ENCODE data around the gene ATP8A2. TPM values are rescaled to one million over a fixed set of nuclear protein-coding genes. Genes with fewer than 3 reads are reported as not detected.

ATP8A2 gene
- total RNA-seq, 4 donors from 2014 or later: 0.18 to 11.6 (median 1.8) TPM

DNA sequence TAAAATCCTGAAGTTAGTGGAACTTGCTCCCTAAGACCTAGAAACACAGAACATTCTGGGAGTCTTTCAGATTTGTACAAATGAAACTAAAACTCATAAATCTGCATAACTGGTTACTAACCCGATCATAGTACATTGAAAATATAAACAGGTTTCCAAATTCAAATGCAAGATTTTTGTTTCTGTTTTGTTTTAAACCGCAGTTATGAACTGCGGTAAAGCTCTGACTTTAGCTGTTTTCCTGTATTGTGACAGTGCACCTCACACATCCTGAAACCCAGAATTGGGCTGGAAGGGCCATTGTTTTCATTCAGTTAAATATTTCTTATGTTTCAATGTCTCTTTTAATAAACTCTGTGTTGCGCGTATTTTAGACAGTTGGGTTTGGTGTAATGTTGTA, 475.4 kb downstream of the ATP8A2 start:
- Histone ChIP-seq H3K27ac (peak overlapping the region in 2 of 4 donors; percentile 13 to 46), H3K9me3 (no peaks in the 10 kb centered on the region), H3K36me3 (no peaks in the 10 kb centered on the region), H3K27me3 (no peaks in the 10 kb centered on the region), H3K4me1 (no peaks in the 10 kb centered on the region), H3K4me3 (no peak overlapping the region)
- TF ChIP-seq POLR2A (IDR thresholded peaks at IDR 0.05): no peak
- TF ChIP-seq, protein P1, sequence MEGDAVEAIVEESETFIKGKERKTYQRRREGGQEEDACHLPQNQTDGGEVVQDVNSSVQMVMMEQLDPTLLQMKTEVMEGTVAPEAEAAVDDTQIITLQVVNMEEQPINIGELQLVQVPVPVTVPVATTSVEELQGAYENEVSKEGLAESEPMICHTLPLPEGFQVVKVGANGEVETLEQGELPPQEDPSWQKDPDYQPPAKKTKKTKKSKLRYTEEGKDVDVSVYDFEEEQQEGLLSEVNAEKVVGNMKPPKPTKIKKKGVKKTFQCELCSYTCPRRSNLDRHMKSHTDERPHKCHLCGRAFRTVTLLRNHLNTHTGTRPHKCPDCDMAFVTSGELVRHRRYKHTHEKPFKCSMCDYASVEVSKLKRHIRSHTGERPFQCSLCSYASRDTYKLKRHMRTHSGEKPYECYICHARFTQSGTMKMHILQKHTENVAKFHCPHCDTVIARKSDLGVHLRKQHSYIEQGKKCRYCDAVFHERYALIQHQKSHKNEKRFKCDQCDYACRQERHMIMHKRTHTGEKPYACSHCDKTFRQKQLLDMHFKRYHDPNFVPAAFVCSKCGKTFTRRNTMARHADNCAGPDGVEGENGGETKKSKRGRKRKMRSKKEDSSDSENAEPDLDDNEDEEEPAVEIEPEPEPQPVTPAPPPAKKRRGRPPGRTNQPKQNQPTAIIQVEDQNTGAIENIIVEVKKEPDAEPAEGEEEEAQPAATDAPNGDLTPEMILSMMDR (IDR thresholded peaks at IDR 0.05): no peak
- DNase-seq: no peak

DNA sequence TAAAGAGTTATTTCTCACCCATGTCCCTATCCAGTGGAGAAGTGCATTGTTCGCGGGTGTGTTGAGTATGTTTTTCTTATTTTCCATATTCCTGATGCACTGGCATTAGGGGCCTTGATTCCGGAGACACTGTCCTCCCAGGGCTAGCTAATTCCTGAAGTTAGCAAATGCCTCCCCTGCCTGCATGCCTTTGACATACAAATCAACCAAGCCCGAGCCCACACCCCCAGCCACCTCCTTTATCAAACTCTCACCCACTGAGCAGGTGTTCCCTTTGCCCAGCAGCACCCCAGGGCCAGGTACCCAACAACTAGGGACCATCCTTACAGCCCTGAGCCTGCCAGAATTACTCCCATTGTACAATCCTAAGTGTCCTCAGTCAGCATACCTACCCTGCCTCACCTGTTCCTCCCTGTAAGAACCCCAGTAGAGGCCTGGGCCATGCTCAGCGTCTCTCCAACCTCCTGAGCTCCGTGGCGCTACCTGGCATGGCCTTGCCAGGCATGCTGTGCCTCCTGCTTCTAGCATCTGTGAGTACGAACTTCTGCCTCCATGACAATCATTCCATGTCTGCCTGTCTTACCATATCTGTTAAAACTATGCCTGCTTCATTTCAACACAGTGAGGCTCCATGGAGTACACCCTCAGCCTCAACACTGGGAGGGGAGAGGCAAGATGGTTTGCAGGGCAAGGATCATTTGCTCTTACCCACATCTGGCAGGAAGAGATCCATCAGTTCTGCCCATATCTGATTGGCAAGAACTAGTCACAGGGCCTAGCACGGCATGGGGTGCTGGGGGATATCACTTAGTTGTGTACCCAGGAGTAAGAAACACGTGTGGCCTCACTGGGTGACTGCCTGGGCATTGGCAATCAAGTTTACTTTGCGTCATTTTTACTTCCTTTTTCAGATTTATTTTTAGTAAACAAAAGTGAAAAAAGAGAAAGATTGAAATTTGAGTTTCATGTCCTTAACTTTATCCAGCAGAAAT, 476.2 kb downstream of the ATP8A2 start:
- H3K36me3 ChIP-seq: no peaks in the 10 kb centered on the region
- no peaks in the 10 kb centered on the region for H3K9me3 ChIP-seq
- peak in 1 of 3 donors; percentile 43 for DNase-seq
- no peaks in the 10 kb centered on the region for H3K4me1 ChIP-seq
- TF ChIP-seq, protein P1 (IDR thresholded peaks at IDR 0.05): no peak
- no peak for TF ChIP-seq POLR2A (IDR thresholded peaks at IDR 0.05)
- no peak overlapping the region for H3K4me3 ChIP-seq
- H3K27me3 ChIP-seq: no peaks in the 10 kb centered on the region
- peak overlapping the region in 2 of 4 donors; percentile 13 to 46 for H3K27ac ChIP-seq

DNA sequence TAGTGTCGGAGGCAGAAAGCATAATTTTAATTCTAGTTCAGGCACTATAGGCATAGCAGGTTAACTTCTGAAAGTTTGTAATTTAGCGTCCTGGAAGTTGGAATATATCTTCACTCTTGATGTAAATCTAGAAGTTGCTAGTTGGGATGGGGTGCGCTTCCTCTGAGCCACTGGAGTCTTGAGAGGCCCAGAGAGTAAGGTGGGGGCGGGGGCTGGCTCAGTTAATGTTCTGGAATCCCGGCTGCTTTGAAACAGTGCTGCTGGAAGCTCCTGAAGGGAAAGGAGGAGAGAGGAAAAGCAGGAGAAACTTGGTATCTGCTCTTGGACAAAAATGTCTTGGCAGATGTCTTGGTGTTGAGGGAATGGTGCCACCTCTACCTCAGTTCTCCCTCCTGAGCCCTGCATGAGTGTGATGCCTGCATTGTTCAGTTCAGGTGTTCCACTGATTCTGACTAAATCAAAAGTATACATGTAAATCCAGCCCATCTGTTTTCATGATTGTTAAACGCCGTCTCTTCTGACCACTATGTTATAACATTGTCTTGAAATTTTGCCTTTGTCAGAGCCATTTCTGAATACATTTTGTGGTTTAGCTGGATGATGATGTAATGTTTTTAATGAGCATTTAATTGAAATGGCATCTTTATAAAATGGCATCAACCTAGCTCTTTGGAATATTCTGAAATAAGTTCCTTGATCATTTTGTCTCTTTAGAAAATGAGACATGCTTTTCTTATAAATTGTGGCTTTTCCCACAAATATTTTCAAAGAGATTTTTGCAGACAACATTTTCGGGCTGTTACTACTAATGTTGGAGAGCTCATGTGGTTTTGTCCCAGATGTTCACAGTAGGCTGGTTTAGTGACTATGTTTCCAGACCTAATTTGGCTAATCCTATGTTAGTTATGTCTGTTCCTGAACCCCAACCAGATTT, 477.3 kb downstream of the ATP8A2 start:
- no peaks in the 10 kb centered on the region for H3K36me3 ChIP-seq
- H3K27ac ChIP-seq: no peak overlapping the region
- no peaks in the 10 kb centered on the region for H3K9me3 ChIP-seq
- H3K4me1 ChIP-seq: no peaks in the 10 kb centered on the region
- H3K4me3 ChIP-seq: no peak overlapping the region
- no peak for DNase-seq
- TF ChIP-seq POLR2A (IDR thresholded peaks at IDR 0.05): no peak
- TF ChIP-seq, protein P1 (IDR thresholded peaks at IDR 0.05): no peak
- H3K27me3 ChIP-seq: no peaks in the 10 kb centered on the region

DNA sequence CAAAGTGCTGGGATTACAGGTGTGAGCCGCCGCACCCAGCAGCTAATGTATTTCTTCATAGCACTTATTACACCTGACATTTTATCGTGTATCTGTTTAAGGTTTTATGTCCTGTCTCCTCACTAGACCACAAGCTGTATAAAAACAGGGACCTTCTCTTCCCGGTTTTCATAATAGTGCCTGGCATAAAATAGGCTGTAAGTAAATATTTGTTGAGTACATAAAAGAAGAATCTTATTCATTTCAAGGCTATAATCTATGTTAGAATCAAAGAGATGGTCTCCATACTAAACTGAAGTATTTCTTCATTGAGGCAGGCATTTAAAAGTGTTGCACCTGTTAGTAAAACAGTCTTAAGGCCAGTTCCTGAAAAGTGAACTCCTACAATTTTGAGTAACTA, 486.1 kb downstream of the ATP8A2 start:
- no peak overlapping the region for H3K4me3 ChIP-seq
- no peaks in the 10 kb centered on the region for H3K4me1 ChIP-seq

DNA sequence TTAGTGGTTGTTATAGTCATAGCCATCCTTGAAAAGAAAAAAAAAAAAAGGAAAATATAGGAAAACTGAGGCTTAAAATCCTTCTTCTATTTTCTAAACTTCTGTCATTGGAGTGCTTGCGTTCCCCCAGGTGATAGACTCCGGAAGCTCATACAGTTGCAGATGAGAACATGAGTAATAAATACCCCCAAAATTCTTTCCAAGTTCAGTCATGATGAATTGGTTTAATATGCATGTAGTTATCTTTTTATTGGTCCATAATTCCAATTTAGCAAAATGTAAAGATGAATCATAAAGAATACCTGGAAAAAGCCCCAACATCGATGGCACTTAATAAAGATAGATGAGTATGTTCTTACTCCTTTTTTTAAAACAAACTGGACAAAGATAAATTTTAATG, 487.8 kb downstream of the ATP8A2 start:
- no peak for DNase-seq
- Histone ChIP-seq H3K9me3 (no peaks in the 10 kb centered on the region), H3K36me3 (no peaks in the 10 kb centered on the region), H3K4me3 (no peak overlapping the region), H3K4me1 (no peaks in the 10 kb centered on the region), H3K27me3 (no peaks in the 10 kb centered on the region), H3K27ac (no peak overlapping the region)
- TF ChIP-seq, protein P1 (IDR thresholded peaks at IDR 0.05): no peak
- no peak for TF ChIP-seq POLR2A (IDR thresholded peaks at IDR 0.05)

More for the DNA sequence above, 486.1 kb downstream of the ATP8A2 start:
- no peak for DNase-seq
- H3K27me3 ChIP-seq: no peaks in the 10 kb centered on the region
- TF ChIP-seq POLR2A (IDR thresholded peaks at IDR 0.05): no peak
- TF ChIP-seq, protein P1 (IDR thresholded peaks at IDR 0.05): no peak
- H3K9me3 ChIP-seq: no peaks in the 10 kb centered on the region
- H3K36me3 ChIP-seq: no peaks in the 10 kb centered on the region
- no peak overlapping the region for H3K27ac ChIP-seq
